K562 (cell line): ENCODE measurements around the gene ZNF275. TPM values are rescaled to one million over a fixed set of nuclear protein-coding genes. Genes with fewer than 3 reads are reported as not detected.

Experiments
- CBX8 ChIP-seq: fragments of 200-600 bp; sonication (generic); IDR thresholded peaks from 2 replicates; pipeline ENCODE4 v1.6.1; 2012; ENCODE audit warnings: borderline replicate concordance, mixed run types, low read depth, mild to moderate bottlenecking, moderate library complexity, mixed read lengths, low read length, control low read depth, inconsistent platforms; ENCODE audit not compliant: poor library complexity, severe bottlenecking; ENCODE audit errors: extremely low read depth
- CGGBP1 ChIP-seq: fragments of 250-450 bp; sonication (Bioruptor Pico); IDR thresholded peaks from 2 replicates; pipeline ENCODE4 v1.9.0; 2021; ENCODE audit warnings: mild to moderate bottlenecking
- ELK1 ChIP-seq: sonication (generic); formaldehyde crosslinking; IDR thresholded peaks from 2 replicates; pipeline ENCODE4 v1.8.1; 2022; ENCODE audit warnings: missing genetic modification reagents
- EWSR1 ChIP-seq: fragments of 450-650 bp; IDR thresholded peaks from 2 replicates; pipeline ENCODE4 v1.6.1; 2018; ENCODE audit warnings: borderline replicate concordance, mild to moderate bottlenecking, low read depth, moderate library complexity; ENCODE audit not compliant: partially characterized antibody
- JUN ChIP-seq, 2 experiments: sonication (generic) in 1 of 2; formaldehyde crosslinking in 1 of 2; IDR thresholded peaks; 2 replicates each; pipeline versions ENCODE4 v1.6.1 to v1.8.0; 2012 to 2022; ENCODE audit warnings: borderline replicate concordance in 2 of 2, mild to moderate bottlenecking in 2 of 2, improper control_type of control experiment in 1 of 2, low read depth in 1 of 2, low read length in 1 of 2, missing genetic modification reagents in 1 of 2
- NFIC ChIP-seq: fragments of 450-650 bp; IDR thresholded peaks from 2 replicates; pipeline ENCODE4 v1.6.1; 2017; ENCODE audit warnings: mild to moderate bottlenecking, inconsistent platforms
- NKRF ChIP-seq: fragments of 450-650 bp; IDR thresholded peaks from 2 replicates; pipeline ENCODE4 v1.6.1; 2016; ENCODE audit warnings: borderline replicate concordance
- PKNOX1 ChIP-seq: fragments of 450-650 bp; IDR thresholded peaks from 2 replicates; pipeline ENCODE4 v1.6.1; 2016
- SP2 ChIP-seq: IDR thresholded peaks from 2 replicates; pipeline ENCODE4 v1.6.1; 2011; ENCODE audit warnings: mild to moderate bottlenecking, low read depth, low read length, moderate library complexity; ENCODE audit not compliant: poor library complexity, severe bottlenecking; ENCODE audit errors: extremely low read depth
- TAL1 ChIP-seq: fragments of 450-650 bp; IDR thresholded peaks from 2 replicates; pipeline ENCODE4 v1.6.1; 2016; ENCODE audit warnings: mild to moderate bottlenecking
- ZBTB33 ChIP-seq: sonication (generic); formaldehyde crosslinking; IDR thresholded peaks from 2 replicates; pipeline ENCODE4 v1.8.1; 2023; ENCODE audit warnings: mild to moderate bottlenecking, missing genetic modification reagents
- ZC3H4 ChIP-seq: sonication (generic); formaldehyde crosslinking; IDR thresholded peaks from 2 replicates; pipeline ENCODE4 v1.9.0; 2021; ENCODE audit warnings: missing genetic modification reagents, borderline replicate concordance
- ZNF23 ChIP-seq: fragments of 250-450 bp; sonication (Bioruptor Pico); IDR thresholded peaks from 2 replicates; pipeline ENCODE4 v1.4.0; 2020; ENCODE audit warnings: mild to moderate bottlenecking
- ZNF280A ChIP-seq: fragments of 450-650 bp; IDR thresholded peaks from 2 replicates; pipeline ENCODE4 v1.6.1; 2018; ENCODE audit warnings: mild to moderate bottlenecking, low read depth; ENCODE audit not compliant: partially characterized antibody
- ZNF444 ChIP-seq: fragments of 250-450 bp; sonication (Bioruptor Pico); IDR thresholded peaks from 2 replicates; pipeline ENCODE4 v1.4.0; 2020; ENCODE audit warnings: mild to moderate bottlenecking, moderate library complexity
- ZNF511 ChIP-seq: sonication (generic); formaldehyde crosslinking; IDR thresholded peaks from 2 replicates; pipeline ENCODE4 v1.8.0; 2022; ENCODE audit warnings: mild to moderate bottlenecking, missing genetic modification reagents
- ZNF76 ChIP-seq: fragments of 250-450 bp; sonication (Bioruptor Pico); IDR thresholded peaks from 2 replicates; pipeline ENCODE4 v1.4.0; 2020; ENCODE audit warnings: mild to moderate bottlenecking, moderate library complexity, borderline replicate concordance
- polyA plus RNA-seq, 8 experiments: library from polyadenylated mRNA; depleted of rRNA in 4 of 8; stranded (reverse) in 5 of 8; unstranded in 3 of 8; fragments of >200 nt; fragmentation: Nextera tagmentation in 2 of 8; fragmentation: Illumina TruSeq in 1 of 8; extraction: Ambion mirVana in 2 of 8; extraction: Trizol in 1 of 8; gene quantifications; 2 replicates each; pipeline versions ENCODE4 v1.2.1 to v1.2.3, GENCODE V29; 2011 to 2014; ENCODE audit warnings: inconsistent platforms in 1 of 8, missing spikeins in 1 of 8
- total RNA-seq, 7 experiments: library from RNA; depleted of rRNA in 6 of 7; stranded (reverse); fragments of >200 nt in 6 of 7; fragmentation: Illumina TruSeq in 2 of 7; extraction: Trizol in 2 of 7; gene quantifications; 2 replicates each; pipeline versions ENCODE4 v1.2.1 to v1.2.3, GENCODE V29; 2011 to 2021; ENCODE audit warnings: low replicate concordance in 1 of 7

ZNF275 gene
- total and polyA plus RNA-seq, 9 of the 15 experiments (the other 6 are each of a cell fraction or from before 2014, with no cell fraction given): 2.1 to 19.1 (median 12.0) TPM

GRCh38 chrX:153379971-153380581 lies 46.1 kb downstream of the ZNF275 start (continued):
- TF ChIP-seq CBX8 (no peak), ZNF280A (no peak), ZNF444 (CRISPR knock-in tag) (no peak), TAL1 (no peak; the same call in 1 of the 2 replicates), ZNF76 (CRISPR knock-in tag) (0 out of 2 replicates have a peak, but pooled peaks have one; percentile 9), EWSR1 (no peak), CGGBP1 (CRISPR knock-in tag) (no peak), JUN (IDR thresholded peaks at IDR 0.05; ENCODE audit: borderline replicate concordance, low read depth, low read length) (no peak), JUN (CRISPR knock-in tag; IDR thresholded peaks at IDR 0.05; ENCODE audit: borderline replicate concordance) (no peak), SP2 (no peak), ZNF511 (CRISPR knock-in tag) (no peak), ZC3H4 (CRISPR knock-in tag) (no peak), ZBTB33 (CRISPR knock-in tag) (no peak), NFIC (peak; percentile 94), NKRF (no peak), PKNOX1 (peak; percentile 95), ELK1 (no peak), ZNF23 (CRISPR knock-in tag) (no peak)
